ENCODE measurements around the gene LONRF2.

Gene LONRF2

GRCh38 chr2:100264121-100264520 is 58.2 kb downstream of the LONRF2 start:
- in situ Hi-C loops (cut with MboI; ENCODE audit: low sequenced_read_pairs), result loop anchor here (5.0 kb wide), 1 partner anchor 118 kb away; no protein-coding TSS in a partner anchor
- H3K9me3 ChIP-seq, result peaks cover 8% of the 10 kb centered on the region
- no peak overlapping the region for H3K4me3 ChIP-seq
- H3K27me3 ChIP-seq (ENCODE audit: low read depth), result no peaks in the 10 kb centered on the region
- no peak for DNase-seq (ENCODE audit: low spot score in 2 of 2)
- H3K36me3 ChIP-seq (replicated peaks), result no peaks in the 10 kb centered on the region
- H3K4me1 ChIP-seq, result 0 out of 2 replicates have a peak, but pooled peaks cover 5% of the 10 kb centered on the region

GRCh38 chr2:100262555-100263320 is 59.6 kb downstream of the LONRF2 start:
- no peaks in the 10 kb centered on the region for H3K27me3 ChIP-seq (ENCODE audit: low read depth)
- in situ Hi-C loops (cut with MboI; ENCODE audit: low sequenced_read_pairs), result loop anchor here (5.0 kb wide), 1 partner anchor 120 kb away; no protein-coding TSS in a partner anchor
- peaks cover 8% of the 10 kb centered on the region for H3K9me3 ChIP-seq
- no peaks in the 10 kb centered on the region for H3K36me3 ChIP-seq (replicated peaks)
- H3K4me1 ChIP-seq, result 0 out of 2 replicates have a peak, but pooled peaks cover 5% of the 10 kb centered on the region
- peak; percentile 59 to 83 for DNase-seq (ENCODE audit: low spot score in 2 of 2)
- H3K4me3 ChIP-seq, result no peak overlapping the region

GRCh38 chr2:100262046-100262445 is 60.3 kb downstream of the LONRF2 start:
- in situ Hi-C loops (cut with MboI; ENCODE audit: low sequenced_read_pairs), result loop anchor here (5.0 kb wide), 1 partner anchor 120 kb away; no protein-coding TSS in a partner anchor
- no peak overlapping the region for H3K4me3 ChIP-seq

DNA sequence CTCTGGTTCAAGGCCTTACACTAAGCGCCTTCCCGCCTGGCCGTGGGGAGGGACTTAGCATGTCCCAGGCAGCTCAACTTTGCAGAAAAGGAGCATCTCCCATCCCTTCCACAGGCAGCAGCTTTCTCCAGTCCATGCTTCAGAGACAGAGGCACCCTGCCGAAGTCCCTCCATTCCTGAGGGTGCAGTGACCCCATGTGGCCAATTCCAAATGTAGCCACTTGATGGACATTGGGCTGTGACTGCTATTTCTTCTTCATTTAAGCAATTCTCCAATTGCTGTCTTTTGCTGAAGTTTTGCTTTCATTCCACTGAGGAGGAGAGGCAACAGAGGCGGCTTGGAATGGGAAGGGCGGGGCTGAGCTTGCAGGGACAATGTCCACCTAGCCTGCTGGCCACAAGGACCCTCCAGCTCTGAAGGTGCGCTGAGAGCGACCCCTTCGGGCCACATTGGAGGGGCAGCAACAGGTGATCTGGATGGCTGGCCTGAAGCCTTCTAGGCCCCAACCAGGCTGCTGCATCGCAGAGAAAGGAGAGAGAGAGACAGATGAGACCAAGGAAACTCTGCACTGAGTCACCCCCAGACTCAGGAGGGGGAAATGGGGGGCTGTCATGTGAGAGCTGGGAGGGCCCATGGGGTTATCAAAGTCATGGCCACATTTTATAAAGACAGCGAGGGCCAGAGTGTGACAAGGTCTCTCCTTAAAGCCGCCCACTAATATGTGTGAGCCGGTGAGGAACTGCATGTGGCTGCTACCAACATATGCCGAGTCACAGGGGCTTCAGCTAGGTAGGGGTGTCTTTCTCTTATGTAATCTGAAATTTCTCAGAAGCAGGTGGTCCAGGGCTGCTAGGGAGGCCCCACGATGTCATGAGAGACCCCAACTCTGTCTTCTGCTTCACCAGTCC is 61.3 kb downstream of the LONRF2 start:
- in situ Hi-C loops (cut with MboI; ENCODE audit: low sequenced_read_pairs), result loop anchor here (5.0 kb wide), 1 partner anchor 121 kb away; no protein-coding TSS in a partner anchor
- H3K4me1 ChIP-seq, result 0 out of 2 replicates have a peak, but pooled peaks cover 5% of the 10 kb centered on the region
- H3K27me3 ChIP-seq (ENCODE audit: low read depth), result no peaks in the 10 kb centered on the region
- no peaks in the 10 kb centered on the region for H3K36me3 ChIP-seq (replicated peaks)
- H3K4me3 ChIP-seq, result no peak overlapping the region
- peaks cover 8% of the 10 kb centered on the region for H3K9me3 ChIP-seq
- peak; percentile 36 to 71 for DNase-seq (ENCODE audit: low spot score in 2 of 2)

More at GRCh38 chr2:100262046-100262445, 60.3 kb downstream of the LONRF2 start:
- no peaks in the 10 kb centered on the region for H3K36me3 ChIP-seq (replicated peaks)
- H3K27me3 ChIP-seq (ENCODE audit: low read depth), result no peaks in the 10 kb centered on the region
- DNase-seq (ENCODE audit: low spot score in 2 of 2), result no peak
- peaks cover 8% of the 10 kb centered on the region for H3K9me3 ChIP-seq
- H3K4me1 ChIP-seq, result 0 out of 2 replicates have a peak, but pooled peaks cover 5% of the 10 kb centered on the region

GRCh38 chr2:100259106-100259505 is 63.2 kb downstream of the LONRF2 start:
- Histone ChIP-seq H3K27me3 (ENCODE audit: low read depth) (no peaks in the 10 kb centered on the region), H3K4me3 (no peak overlapping the region), H3K4me1 (0 out of 2 replicates have a peak, but pooled peaks cover 5% of the 10 kb centered on the region), H3K9me3 (peaks cover 8% of the 10 kb centered on the region), H3K36me3 (replicated peaks) (no peaks in the 10 kb centered on the region)
- in situ Hi-C loops (cut with MboI; ENCODE audit: low sequenced_read_pairs), result no loop called here
- no peak for DNase-seq (ENCODE audit: low spot score in 2 of 2)

GRCh38 chr2:100257939-100258338 is 64.4 kb downstream of the LONRF2 start:
- peaks cover 8% of the 10 kb centered on the region for H3K9me3 ChIP-seq
- H3K4me3 ChIP-seq, result no peak overlapping the region
- no peaks in the 10 kb centered on the region for H3K27me3 ChIP-seq (ENCODE audit: low read depth)
- in situ Hi-C loops (cut with MboI; ENCODE audit: low sequenced_read_pairs), result no loop called here
- DNase-seq (ENCODE audit: low spot score in 2 of 2), result no peak
- no peaks in the 10 kb centered on the region for H3K4me1 ChIP-seq
- no peaks in the 10 kb centered on the region for H3K36me3 ChIP-seq (replicated peaks)

DNA sequence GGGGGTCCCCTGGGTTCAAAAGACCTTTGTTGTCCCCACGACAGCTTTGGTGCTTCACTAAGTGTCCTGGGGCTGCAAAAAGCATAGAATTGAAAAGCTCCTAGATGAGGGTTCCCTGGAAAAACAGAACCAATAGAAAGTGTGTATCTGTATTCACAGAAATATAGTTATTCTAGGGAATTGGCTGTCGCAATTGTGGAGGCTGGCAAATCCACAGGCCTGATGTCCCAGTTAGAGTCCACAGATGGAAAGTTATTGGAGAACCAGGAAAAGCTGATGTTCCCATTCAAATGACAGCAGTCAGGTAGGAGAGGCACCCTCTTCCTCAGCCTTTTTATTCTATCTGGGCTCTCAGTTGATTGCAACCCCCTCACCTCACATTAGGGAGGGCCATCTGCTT is 65.5 kb downstream of the LONRF2 start:
- no peaks in the 10 kb centered on the region for H3K9me3 ChIP-seq
- no peaks in the 10 kb centered on the region for H3K4me1 ChIP-seq
- H3K27me3 ChIP-seq (ENCODE audit: low read depth), result no peaks in the 10 kb centered on the region
- H3K36me3 ChIP-seq (replicated peaks), result no peaks in the 10 kb centered on the region
- no peak for DNase-seq (ENCODE audit: low spot score in 2 of 2)
- no peak overlapping the region for H3K4me3 ChIP-seq
- in situ Hi-C loops (cut with MboI; ENCODE audit: low sequenced_read_pairs), result no loop called here

GRCh38 chr2:100256416-100256815 is 65.9 kb downstream of the LONRF2 start:
- H3K4me3 ChIP-seq, result no peak overlapping the region
- no peaks in the 10 kb centered on the region for H3K27me3 ChIP-seq (ENCODE audit: low read depth)
- in situ Hi-C loops (cut with MboI; ENCODE audit: low sequenced_read_pairs), result no loop called here
- H3K4me1 ChIP-seq, result no peaks in the 10 kb centered on the region
- DNase-seq (ENCODE audit: low spot score in 2 of 2), result no peak
- no peaks in the 10 kb centered on the region for H3K9me3 ChIP-seq
- H3K36me3 ChIP-seq (replicated peaks), result no peaks in the 10 kb centered on the region

- in situ Hi-C loops (cut with MboI; ENCODE audit: low sequenced_read_pairs), result loop anchor here (5.0 kb wide), 1 partner anchor 697 kb away; no protein-coding TSS in a partner anchor
- no peaks in the 10 kb centered on the region for H3K36me3 ChIP-seq (replicated peaks)
- H3K4me1 ChIP-seq, result no peaks in the 10 kb centered on the region
- no peak overlapping the region for H3K4me3 ChIP-seq
- no peaks in the 10 kb centered on the region for H3K27me3 ChIP-seq (ENCODE audit: low read depth)
- no peaks in the 10 kb centered on the region for H3K9me3 ChIP-seq
- no peak for DNase-seq (ENCODE audit: low spot score in 2 of 2)
These were observed 67.6 kb downstream of the LONRF2 start for GRCh38 chr2:100254646-100255210.

DNA sequence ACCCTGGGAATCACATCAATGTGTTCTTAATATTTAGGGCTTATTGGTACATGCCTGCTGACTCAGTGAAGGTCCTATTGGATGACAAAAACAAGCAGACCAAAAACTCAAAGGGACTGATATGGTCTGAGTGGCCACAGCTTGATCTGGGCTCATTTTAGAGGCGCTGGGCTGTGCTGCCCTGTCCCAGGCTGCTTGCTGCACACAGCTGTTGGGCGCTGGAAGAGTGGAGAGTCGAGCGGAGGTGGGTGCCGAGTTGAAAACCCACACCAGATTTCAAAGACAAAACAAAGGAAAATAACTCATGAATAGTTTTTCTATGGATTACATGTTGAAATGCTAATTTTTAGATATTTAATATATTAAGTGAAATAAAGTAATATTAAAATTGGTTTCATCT is 68.5 kb downstream of the LONRF2 start:
- DNase-seq (ENCODE audit: low spot score in 2 of 2), result no peak
- Histone ChIP-seq H3K36me3 (replicated peaks) (no peaks in the 10 kb centered on the region), H3K4me1 (no peaks in the 10 kb centered on the region), H3K9me3 (no peaks in the 10 kb centered on the region), H3K27me3 (ENCODE audit: low read depth) (no peaks in the 10 kb centered on the region), H3K4me3 (no peak overlapping the region)
- in situ Hi-C loops (cut with MboI; ENCODE audit: low sequenced_read_pairs), result loop anchor here (5.0 kb wide), 1 partner anchor 696 kb away; no protein-coding TSS in a partner anchor

GRCh38 chr2:100252811-100253698 is 69.2 kb downstream of the LONRF2 start:
- no peaks in the 10 kb centered on the region for H3K27me3 ChIP-seq (ENCODE audit: low read depth)
- H3K4me1 ChIP-seq, result no peaks in the 10 kb centered on the region
- no peak for DNase-seq (ENCODE audit: low spot score in 2 of 2)
- H3K4me3 ChIP-seq, result no peak overlapping the region
- no peaks in the 10 kb centered on the region for H3K9me3 ChIP-seq
- no peaks in the 10 kb centered on the region for H3K36me3 ChIP-seq (replicated peaks)
- in situ Hi-C loops (cut with MboI; ENCODE audit: low sequenced_read_pairs), result loop anchor here (5.0 kb wide), 1 partner anchor 696 kb away; no protein-coding TSS in a partner anchor

GRCh38 chr2:100250645-100251044 is 71.7 kb downstream of the LONRF2 start:
- H3K9me3 ChIP-seq, result no peaks in the 10 kb centered on the region
- in situ Hi-C loops (cut with MboI; ENCODE audit: low sequenced_read_pairs), result loop anchor here (5.0 kb wide), 1 partner anchor 693 kb away; no protein-coding TSS in a partner anchor

More at GRCh38 chr2:100250645-100251044, 71.7 kb downstream of the LONRF2 start:
- H3K4me3 ChIP-seq, result no peak overlapping the region
- DNase-seq (ENCODE audit: low spot score in 2 of 2), result no peak
- no peaks in the 10 kb centered on the region for H3K36me3 ChIP-seq (replicated peaks)
- no peaks in the 10 kb centered on the region for H3K27me3 ChIP-seq (ENCODE audit: low read depth)
- H3K4me1 ChIP-seq, result no peaks in the 10 kb centered on the region

All from HAP-1 (cell line).